Calu3 (cell line): ENCODE results near the gene ARHGEF19. TPM values are rescaled to one million over a fixed set of nuclear protein-coding genes. Genes with fewer than 3 reads are reported as not detected.

ENCODE experiments used
- BruUV-seq: library from RNA; stranded (reverse); fragments of 400-500 nt; replicated peaks from 2 replicates; lab custom pipeline; 2021; lab: Mats Ljungman, UMichigan
- CTCF ChIA-PET: fragments of 300-600 bp; sonication (Branson Sonifier 250); formaldehyde crosslinking; loops from one replicate; lab custom pipeline; 2022; ENCODE audit warnings: antibody characterized with exemption; lab: Charles Lee
- DNase-seq: peaks from one replicate; pipeline ENCODE4 v3.0.0; 2022
- H3K27ac Mint-ChIP-seq: one replicate; pipeline ENCODE4 v1.8.0; 2022; ENCODE audit warnings: mixed read lengths; ENCODE audit not compliant: unreplicated experiment
- H3K27me3 Mint-ChIP-seq: one replicate; pipeline ENCODE4 v1.8.0; 2022; ENCODE audit warnings: mixed read lengths; ENCODE audit not compliant: unreplicated experiment
- H3K36me3 Mint-ChIP-seq: one replicate; pipeline ENCODE4 v1.8.0; 2022; ENCODE audit warnings: mild to moderate bottlenecking, moderate library complexity, mixed read lengths; ENCODE audit not compliant: insufficient read depth, unreplicated experiment
- H3K4me1 Mint-ChIP-seq: one replicate; pipeline ENCODE4 v1.8.0; 2022; ENCODE audit warnings: mild to moderate bottlenecking, low read depth, mixed read lengths; ENCODE audit not compliant: unreplicated experiment
- H3K4me3 Mint-ChIP-seq: one replicate; pipeline ENCODE4 v1.8.0; 2022; ENCODE audit warnings: mild to moderate bottlenecking, low read depth, moderate library complexity, mixed read lengths; ENCODE audit not compliant: unreplicated experiment
- H3K9me3 Mint-ChIP-seq: one replicate; pipeline ENCODE4 v1.8.0; 2022; ENCODE audit warnings: low read depth, mixed read lengths; ENCODE audit not compliant: unreplicated experiment
- CTCF ChIP-seq: fragments of 200-600 bp; IDR thresholded peaks from one replicate; pipeline ENCODE4 v1.8.0; 2022; ENCODE audit warnings: antibody characterized with exemption; ENCODE audit not compliant: unreplicated experiment
- intact Hi-C: fragments of 100-400 bp; cut with micrococcal nuclease; formaldehyde crosslinking; loops from one replicate; pipeline ENCODE4 v1.10.0; 2022; ENCODE audit not compliant: unreplicated experiment
- total RNA-seq: library from RNA; stranded (reverse); gene quantifications from 2 replicates; pipeline ENCODE4 v1.2.3, GENCODE V29; 2022

ARHGEF19 gene
- total RNA-seq, 1 experiment from 2014 or later = 17.2 TPM

GRCh38 chr1:16207318-16208269 is 4.9 kb downstream of the ARHGEF19 start:
- Mint-ChIP-seq H3K27ac (peak overlapping the region; percentile 90), H3K4me1 (peaks cover 33% of the 10 kb centered on the region), H3K9me3 (no peaks in the 10 kb centered on the region), H3K27me3 (no peaks in the 10 kb centered on the region), H3K36me3 (peaks cover 29% of the 10 kb centered on the region), H3K4me3 (peak overlapping the region; percentile 73)
- no peak for TF ChIP-seq CTCF
- intact Hi-C loops = loop anchor here (5.0 kb wide), 1 partner anchor 35 kb away; no protein-coding TSS in a partner anchor
- BruUV-seq = no TSS peak
- CTCF ChIA-PET = interaction anchor here (0.6 to 1.2 kb wide), 4 partner anchors 10 to 129 kb away, joined by 3 to 6 read pairs (median 4); no protein-coding TSS in a partner anchor
- no peak for DNase-seq

GRCh38 chr1:16206547-16207317 is 5.7 kb downstream of the ARHGEF19 start:
- no TSS peak for BruUV-seq
- intact Hi-C loops = loop anchor here (5.0 kb wide), 1 partner anchor 36 kb away; no protein-coding TSS in a partner anchor

GRCh38 chr1:16205891-16206546 is 6.4 kb downstream of the ARHGEF19 start:
- CTCF ChIA-PET = interaction anchor here (0.9 to 1.2 kb wide), 2 partner anchors 39 to 127 kb away, joined by 3 read pairs; no protein-coding TSS in a partner anchor
- peaks cover 26% of the 10 kb centered on the region for H3K4me1 Mint-ChIP-seq
- no peak for DNase-seq
- BruUV-seq = no TSS peak
- H3K9me3 Mint-ChIP-seq = no peaks in the 10 kb centered on the region
- TF ChIP-seq CTCF = no peak
- intact Hi-C loops = loop anchor here (5.0 kb wide), 1 partner anchor 36 kb away; no protein-coding TSS in a partner anchor
- H3K27me3 Mint-ChIP-seq = no peaks in the 10 kb centered on the region
- peak overlapping the region; percentile 72 for H3K27ac Mint-ChIP-seq
- peak overlapping the region; percentile 73 for H3K4me3 Mint-ChIP-seq
- peaks cover 24% of the 10 kb centered on the region for H3K36me3 Mint-ChIP-seq

More at GRCh38 chr1:16206547-16207317, 5.7 kb downstream of the ARHGEF19 start:
- Mint-ChIP-seq H3K4me3 (peak overlapping the region; percentile 73), H3K36me3 (peaks cover 24% of the 10 kb centered on the region), H3K4me1 (peaks cover 32% of the 10 kb centered on the region), H3K9me3 (no peaks in the 10 kb centered on the region), H3K27me3 (no peaks in the 10 kb centered on the region), H3K27ac (peak overlapping the region; percentile 90)
- CTCF ChIA-PET = interaction anchor here (0.6 to 1.2 kb wide), 4 partner anchors 10 to 128 kb away, joined by 3 to 4 read pairs (median 4); no protein-coding TSS in a partner anchor
- DNase-seq = peak; percentile 95
- TF ChIP-seq CTCF = no peak

- intact Hi-C loops = loop anchor here (5.0 kb wide), 1 partner anchor 37 kb away; no protein-coding TSS in a partner anchor
- H3K4me3 Mint-ChIP-seq = no peak overlapping the region
- peaks cover 24% of the 10 kb centered on the region for H3K36me3 Mint-ChIP-seq
- no peaks in the 10 kb centered on the region for H3K27me3 Mint-ChIP-seq
- H3K27ac Mint-ChIP-seq = no peak overlapping the region
- no peak for DNase-seq
- no TSS peak for BruUV-seq
- H3K4me1 Mint-ChIP-seq = peaks cover 18% of the 10 kb centered on the region
- H3K9me3 Mint-ChIP-seq = no peaks in the 10 kb centered on the region
- CTCF ChIA-PET = no interaction called here
- no peak for TF ChIP-seq CTCF
Observed at GRCh38 chr1:16205334-16205671, 7.1 kb downstream of the ARHGEF19 start.
